ENCODE results near the gene DCDC1. TPM values are rescaled to one million over a fixed set of nuclear protein-coding genes. Genes with fewer than 3 reads are reported as not detected.

Gene DCDC1
- total RNA-seq, 1 experiment from 2014 or later = 2.2 TPM

DNA sequence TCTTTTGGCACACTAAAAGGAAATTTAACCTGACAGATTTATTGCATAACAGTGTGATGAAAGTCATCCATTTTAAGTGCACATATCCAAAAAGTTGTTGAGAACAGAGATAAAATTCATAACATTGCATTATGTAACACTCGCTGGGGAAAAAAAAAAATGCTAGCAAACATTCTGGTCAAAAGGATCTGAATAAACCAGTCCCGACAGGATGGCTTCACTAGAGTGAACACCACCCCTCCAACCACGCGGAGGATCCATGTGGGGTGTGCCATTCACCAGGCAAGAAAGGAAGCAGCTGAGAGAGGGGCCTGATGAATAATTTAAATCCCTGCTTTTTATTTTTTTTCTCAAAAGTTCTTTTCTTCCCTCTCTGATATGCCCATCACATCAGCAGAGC lies 258.7 kb downstream of the DCDC1 start:
- H3K9me2 ChIP-seq (ENCODE audit: insufficient read depth) = no peaks in the 10 kb centered on the region
- DNase-seq = no peak
- no TSS peak for BruUV-seq (replicated peaks)
- TF ChIP-seq, protein P1, sequence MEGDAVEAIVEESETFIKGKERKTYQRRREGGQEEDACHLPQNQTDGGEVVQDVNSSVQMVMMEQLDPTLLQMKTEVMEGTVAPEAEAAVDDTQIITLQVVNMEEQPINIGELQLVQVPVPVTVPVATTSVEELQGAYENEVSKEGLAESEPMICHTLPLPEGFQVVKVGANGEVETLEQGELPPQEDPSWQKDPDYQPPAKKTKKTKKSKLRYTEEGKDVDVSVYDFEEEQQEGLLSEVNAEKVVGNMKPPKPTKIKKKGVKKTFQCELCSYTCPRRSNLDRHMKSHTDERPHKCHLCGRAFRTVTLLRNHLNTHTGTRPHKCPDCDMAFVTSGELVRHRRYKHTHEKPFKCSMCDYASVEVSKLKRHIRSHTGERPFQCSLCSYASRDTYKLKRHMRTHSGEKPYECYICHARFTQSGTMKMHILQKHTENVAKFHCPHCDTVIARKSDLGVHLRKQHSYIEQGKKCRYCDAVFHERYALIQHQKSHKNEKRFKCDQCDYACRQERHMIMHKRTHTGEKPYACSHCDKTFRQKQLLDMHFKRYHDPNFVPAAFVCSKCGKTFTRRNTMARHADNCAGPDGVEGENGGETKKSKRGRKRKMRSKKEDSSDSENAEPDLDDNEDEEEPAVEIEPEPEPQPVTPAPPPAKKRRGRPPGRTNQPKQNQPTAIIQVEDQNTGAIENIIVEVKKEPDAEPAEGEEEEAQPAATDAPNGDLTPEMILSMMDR (conservative IDR thresholded peaks at IDR 0.05) = no peak
- no peak for TF ChIP-seq EZH2 (IDR thresholded peaks at IDR 0.05; ENCODE audit: low read depth)
- no peak overlapping the region for H3K4me2 ChIP-seq
- no peaks in the 10 kb centered on the region for H3K4me1 ChIP-seq (replicated peaks; ENCODE audit: insufficient read depth)
- H3K27ac ChIP-seq = no peak overlapping the region
- no peaks in the 10 kb centered on the region for H4K20me1 ChIP-seq (ENCODE audit: insufficient read depth)
- no peaks in the 10 kb centered on the region for H3K27me3 ChIP-seq (ENCODE audit: insufficient read depth, low read depth)
- no peak overlapping the region for H3K4me3 ChIP-seq
- H3K36me3 ChIP-seq (ENCODE audit: low read depth) = no peaks in the 10 kb centered on the region
- no peaks in the 10 kb centered on the region for H3K79me2 ChIP-seq (ENCODE audit: low read depth)
- H2AFZ ChIP-seq = no peak overlapping the region
- ChIA-PET POLR2A (ENCODE audit: unreplicated experiment) (no interaction called here), CTCF (no interaction called here)
- H3F3A ChIP-seq (ENCODE audit: insufficient read depth, low read depth) = no peaks in the 10 kb centered on the region
- H3K9me3 ChIP-seq (ENCODE audit: insufficient read depth, low read depth) = no peaks in the 10 kb centered on the region
- intact Hi-C loops (cut with micrococcal nuclease; ENCODE audit: unreplicated experiment) = no loop called here

DNA sequence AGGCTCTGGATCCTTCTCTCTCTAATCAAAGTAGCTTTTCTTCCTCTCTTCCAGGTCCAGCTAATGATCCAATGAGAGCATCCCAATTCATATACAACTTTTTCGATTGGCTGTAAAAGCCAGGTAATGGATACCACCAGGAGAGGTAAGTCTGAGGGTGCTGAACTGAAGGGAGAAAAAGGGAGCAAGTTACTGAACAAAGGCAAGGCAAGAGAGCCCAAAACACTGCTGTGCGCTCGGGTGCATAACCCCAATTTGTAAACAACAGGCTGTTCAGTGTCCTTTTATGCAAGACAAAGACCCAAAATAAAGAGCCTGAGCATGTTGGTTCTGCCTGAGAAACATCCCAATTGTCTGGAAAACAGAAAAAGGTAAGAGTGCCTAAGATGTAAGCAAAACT lies 260.1 kb downstream of the DCDC1 start:
- TF ChIP-seq, protein P1 (conservative IDR thresholded peaks at IDR 0.05) = no peak
- TF ChIP-seq EZH2 (IDR thresholded peaks at IDR 0.05; ENCODE audit: low read depth) = no peak

DNA sequence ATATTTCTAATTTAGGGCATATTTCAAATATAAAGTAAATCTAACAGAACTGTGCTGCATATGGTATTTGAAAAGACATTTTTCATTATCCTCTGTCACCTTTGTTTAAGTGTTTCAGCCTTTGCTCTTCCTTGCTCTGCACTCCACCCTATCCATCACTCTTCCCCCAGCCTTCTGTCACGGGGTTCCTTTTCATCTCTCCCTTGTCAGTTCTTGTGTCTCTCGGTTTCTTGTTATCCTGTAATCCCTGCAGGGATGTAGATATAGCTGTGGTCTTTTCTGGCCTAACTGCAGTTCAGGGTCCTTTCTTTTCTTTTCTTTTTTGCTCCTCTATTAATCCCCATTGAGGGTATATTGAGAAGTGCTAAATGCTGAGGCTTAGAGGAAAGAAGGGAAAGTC lies 261.9 kb downstream of the DCDC1 start:
- CTCF ChIA-PET = interaction anchor here (0.7 to 1.1 kb wide), 5 partner anchors 126 to 1069 kb away, joined by 3 to 9 read pairs (median 4); no protein-coding TSS in a partner anchor
- no peaks in the 10 kb centered on the region for H3F3A ChIP-seq (ENCODE audit: insufficient read depth, low read depth)
- H3K4me3 ChIP-seq = no peak overlapping the region
- no peak overlapping the region for H2AFZ ChIP-seq
- no peaks in the 10 kb centered on the region; the same call in 1 of the 2 replicates for H4K20me1 ChIP-seq (ENCODE audit: insufficient read depth)
- no peaks in the 10 kb centered on the region for H3K79me2 ChIP-seq (ENCODE audit: low read depth)
- no peak overlapping the region for H3K4me2 ChIP-seq
- H3K27ac ChIP-seq = no peak overlapping the region
- no peaks in the 10 kb centered on the region for H3K4me1 ChIP-seq (replicated peaks; ENCODE audit: insufficient read depth)
- no TSS peak for BruUV-seq (replicated peaks)
- intact Hi-C loops (cut with micrococcal nuclease; ENCODE audit: unreplicated experiment) = loop anchor here (1.0 to 10.0 kb wide), 4 partner anchors 129 to 1190 kb away; no protein-coding TSS in a partner anchor
- POLR2A ChIA-PET (ENCODE audit: unreplicated experiment) = no interaction called here
- no peak for DNase-seq
- TF ChIP-seq, protein P1 (conservative IDR thresholded peaks at IDR 0.05) = no peak
- TF ChIP-seq EZH2 (IDR thresholded peaks at IDR 0.05; ENCODE audit: low read depth) = no peak
- no peaks in the 10 kb centered on the region for H3K36me3 ChIP-seq (ENCODE audit: low read depth)
- H3K9me3 ChIP-seq (ENCODE audit: insufficient read depth, low read depth) = no peaks in the 10 kb centered on the region
- H3K27me3 ChIP-seq (ENCODE audit: insufficient read depth, low read depth) = no peaks in the 10 kb centered on the region
- H3K9me2 ChIP-seq (ENCODE audit: insufficient read depth) = no peaks in the 10 kb centered on the region

More for the DNA sequence above, 260.1 kb downstream of the DCDC1 start:
- no peak overlapping the region for H3K27ac ChIP-seq
- no peaks in the 10 kb centered on the region for H3K79me2 ChIP-seq (ENCODE audit: low read depth)
- BruUV-seq (replicated peaks) = no TSS peak
- POLR2A ChIA-PET (ENCODE audit: unreplicated experiment) = no interaction called here
- no peaks in the 10 kb centered on the region for H3K27me3 ChIP-seq (ENCODE audit: insufficient read depth, low read depth)
- H3K4me2 ChIP-seq = no peak overlapping the region
- CTCF ChIA-PET = no interaction called here
- no peaks in the 10 kb centered on the region for H3K36me3 ChIP-seq (ENCODE audit: low read depth)
- no peaks in the 10 kb centered on the region for H3K4me1 ChIP-seq (replicated peaks; ENCODE audit: insufficient read depth)
- H3K9me3 ChIP-seq (ENCODE audit: insufficient read depth, low read depth) = no peaks in the 10 kb centered on the region
- H4K20me1 ChIP-seq (ENCODE audit: insufficient read depth) = no peaks in the 10 kb centered on the region; the same call in 1 of the 2 replicates
- intact Hi-C loops (cut with micrococcal nuclease; ENCODE audit: unreplicated experiment) = loop anchor here (10.0 kb wide), 1 partner anchor 775 kb away; no protein-coding TSS in a partner anchor
- no peaks in the 10 kb centered on the region for H3K9me2 ChIP-seq (ENCODE audit: insufficient read depth)
- no peak overlapping the region for H3K4me3 ChIP-seq
- no peak for DNase-seq
- H3F3A ChIP-seq (ENCODE audit: insufficient read depth, low read depth) = no peaks in the 10 kb centered on the region
- no peak overlapping the region for H2AFZ ChIP-seq
